Lower leg skin (tissue), 3 donors: ENCODE measurements around the gene DIRAS3.

ENCODE experiments used
- POLR2A ChIP-seq, 2 donors: fragments of 450-650 bp; IDR thresholded peaks; one replicate each; pipeline ENCODE4 v1.6.1; 2016 to 2017; ENCODE audit warnings: antibody characterized with exemption in 2 of 2, mild to moderate bottlenecking in 1 of 2, moderate library complexity in 1 of 2
- TF ChIP-seq, protein P1 (sequence below), 3 donors: fragments of 450-650 bp; IDR thresholded peaks; one replicate each; pipeline ENCODE4 v1.5.1; 2016; ENCODE audit warnings: antibody characterized with exemption in 3 of 3, mild to moderate bottlenecking in 3 of 3, moderate library complexity in 2 of 3

DNA sequence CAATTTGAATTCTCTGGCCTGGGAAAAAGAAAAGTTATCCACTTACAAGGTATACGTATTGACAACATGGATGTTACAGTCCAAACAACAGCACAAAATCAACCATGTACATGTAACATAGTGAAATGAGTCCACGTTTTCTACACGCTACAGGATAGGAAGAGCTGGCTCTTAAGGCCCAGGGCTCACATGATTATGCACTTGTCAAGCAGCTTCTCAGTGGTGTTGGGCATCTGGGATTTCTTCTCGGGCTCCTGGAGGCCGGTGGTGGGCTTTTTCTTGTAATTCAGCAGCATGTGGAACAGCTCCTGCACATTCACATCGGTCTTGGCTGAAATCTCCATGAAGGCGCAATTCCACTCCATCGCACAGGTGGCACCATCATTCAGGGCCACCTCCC lies 4.0 kb downstream of the DIRAS3 start:
- TF ChIP-seq, protein P1, sequence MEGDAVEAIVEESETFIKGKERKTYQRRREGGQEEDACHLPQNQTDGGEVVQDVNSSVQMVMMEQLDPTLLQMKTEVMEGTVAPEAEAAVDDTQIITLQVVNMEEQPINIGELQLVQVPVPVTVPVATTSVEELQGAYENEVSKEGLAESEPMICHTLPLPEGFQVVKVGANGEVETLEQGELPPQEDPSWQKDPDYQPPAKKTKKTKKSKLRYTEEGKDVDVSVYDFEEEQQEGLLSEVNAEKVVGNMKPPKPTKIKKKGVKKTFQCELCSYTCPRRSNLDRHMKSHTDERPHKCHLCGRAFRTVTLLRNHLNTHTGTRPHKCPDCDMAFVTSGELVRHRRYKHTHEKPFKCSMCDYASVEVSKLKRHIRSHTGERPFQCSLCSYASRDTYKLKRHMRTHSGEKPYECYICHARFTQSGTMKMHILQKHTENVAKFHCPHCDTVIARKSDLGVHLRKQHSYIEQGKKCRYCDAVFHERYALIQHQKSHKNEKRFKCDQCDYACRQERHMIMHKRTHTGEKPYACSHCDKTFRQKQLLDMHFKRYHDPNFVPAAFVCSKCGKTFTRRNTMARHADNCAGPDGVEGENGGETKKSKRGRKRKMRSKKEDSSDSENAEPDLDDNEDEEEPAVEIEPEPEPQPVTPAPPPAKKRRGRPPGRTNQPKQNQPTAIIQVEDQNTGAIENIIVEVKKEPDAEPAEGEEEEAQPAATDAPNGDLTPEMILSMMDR (IDR thresholded peaks at IDR 0.05) = no peak
- no peak for TF ChIP-seq POLR2A (IDR thresholded peaks at IDR 0.05)
